HG03196 (cell line): ENCODE results near the gene CHRNA1.
A peak's percentile ranks its signal among the peaks of the same experiment; 100 is the strongest.

Experiments used
- ATAC-seq: cut with Tn5 transposase; IDR thresholded peaks from one replicate; pipeline ENCODE4 v1.9.1; 2021; ENCODE audit not compliant: unreplicated experiment

The CHRNA1 gene

DNA sequence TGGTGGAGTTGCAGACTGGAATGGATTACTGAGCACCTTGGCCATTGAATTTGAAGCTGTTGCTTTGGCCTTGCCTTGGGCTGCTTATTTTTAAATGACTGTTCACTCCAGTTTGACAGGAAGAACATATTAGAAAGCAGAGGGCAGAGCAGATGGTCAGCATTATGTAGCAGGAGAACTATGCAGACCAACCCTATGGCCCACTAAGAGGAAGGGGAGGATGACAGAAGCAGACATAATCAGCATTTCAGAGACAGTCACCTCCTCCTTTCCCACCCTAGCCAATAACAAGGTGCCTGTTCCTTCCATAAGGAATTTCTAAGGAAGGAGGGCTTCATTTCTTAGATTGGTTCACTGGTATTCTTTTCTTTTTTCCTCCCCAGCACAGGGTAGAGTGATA, 2.4 kb downstream of the CHRNA1 start:
- ATAC-seq: no peak

DNA sequence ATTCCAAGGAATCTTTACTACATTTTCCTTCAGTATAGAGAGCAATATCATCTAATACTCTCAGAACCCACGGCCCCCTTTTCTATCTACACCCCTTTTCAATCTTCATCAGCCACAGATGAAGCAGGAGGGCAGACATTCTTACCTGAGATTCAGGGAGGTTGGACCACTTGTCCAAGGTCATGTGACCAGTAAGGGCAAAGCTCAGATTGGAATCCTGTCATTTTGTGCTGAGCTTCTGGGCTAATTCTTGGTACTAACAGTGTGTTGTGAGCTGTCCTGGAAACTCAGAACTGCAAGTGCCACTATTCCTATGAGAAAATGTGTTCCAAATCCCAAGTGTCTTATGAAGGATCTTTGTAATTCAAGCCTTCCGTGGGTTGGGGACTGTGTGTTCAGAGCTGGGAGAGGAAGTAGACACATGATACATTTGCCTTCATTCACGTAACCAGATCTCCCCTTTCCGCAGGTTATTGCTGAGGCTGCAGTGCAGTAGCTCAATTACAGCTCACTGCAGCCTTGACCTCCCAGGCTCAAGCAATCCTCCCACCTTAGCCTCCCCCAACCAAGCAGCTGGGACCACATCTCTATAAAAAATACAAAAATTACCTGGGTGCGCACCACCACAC, 3.3 kb downstream of the CHRNA1 start:
- no peak for ATAC-seq

GRCh38 chr2:174759381-174760065, 4.7 kb downstream of the CHRNA1 start:
- no peak for ATAC-seq

DNA sequence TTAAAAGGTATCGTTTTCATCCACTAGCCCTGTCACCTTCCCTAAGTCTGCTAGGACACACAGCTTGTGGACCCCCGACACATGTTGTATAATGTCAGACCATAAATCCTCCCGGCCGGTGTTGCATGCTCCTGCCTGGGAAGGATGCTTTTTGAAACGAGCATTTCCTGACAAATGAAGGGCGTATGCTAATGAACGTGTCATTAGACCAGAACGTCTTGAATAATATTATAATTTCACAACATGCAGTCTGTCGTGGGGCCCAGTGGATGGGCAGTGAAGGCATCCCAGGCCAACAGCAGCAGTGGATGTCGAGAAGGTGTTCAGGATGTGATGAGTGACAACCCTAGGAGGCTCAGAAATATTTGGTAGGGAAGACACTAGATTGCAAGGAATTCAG, 7.5 kb downstream of the CHRNA1 start:
- no peak for ATAC-seq

GRCh38 chr2:174753038-174753633, 11.1 kb downstream of the CHRNA1 start:
- peak; percentile 28 for ATAC-seq

DNA sequence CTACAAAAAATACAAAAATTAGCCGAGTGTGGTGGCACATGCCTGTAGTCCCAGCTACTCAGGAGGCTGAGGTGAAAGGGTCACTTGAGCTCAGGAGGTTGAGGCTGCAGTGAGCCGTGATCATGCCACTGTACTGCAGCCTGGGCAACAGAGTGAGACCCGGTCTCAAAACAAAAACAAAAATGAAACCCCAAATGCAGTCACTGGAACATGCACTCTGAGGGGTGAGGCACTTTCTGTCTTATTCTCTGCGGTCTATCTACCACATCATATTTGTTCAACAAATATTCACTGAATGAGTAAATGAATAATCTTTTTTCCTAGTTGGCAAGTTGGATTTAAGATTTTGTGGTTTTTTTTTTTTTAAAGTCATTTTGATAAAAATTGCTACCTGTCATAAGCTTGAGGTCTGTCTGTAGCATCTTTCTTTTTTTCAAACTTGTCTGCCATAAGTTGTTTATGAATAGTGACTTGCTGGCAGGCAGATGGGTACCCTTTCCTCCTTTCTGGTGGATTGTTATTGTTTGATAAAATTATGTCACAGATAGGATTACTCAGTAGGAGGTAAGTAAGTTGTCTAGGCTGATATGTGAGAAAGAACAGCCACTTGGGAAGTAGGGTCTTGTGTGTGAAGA, 11.8 kb downstream of the CHRNA1 start:
- peak; percentile 84 for ATAC-seq

DNA sequence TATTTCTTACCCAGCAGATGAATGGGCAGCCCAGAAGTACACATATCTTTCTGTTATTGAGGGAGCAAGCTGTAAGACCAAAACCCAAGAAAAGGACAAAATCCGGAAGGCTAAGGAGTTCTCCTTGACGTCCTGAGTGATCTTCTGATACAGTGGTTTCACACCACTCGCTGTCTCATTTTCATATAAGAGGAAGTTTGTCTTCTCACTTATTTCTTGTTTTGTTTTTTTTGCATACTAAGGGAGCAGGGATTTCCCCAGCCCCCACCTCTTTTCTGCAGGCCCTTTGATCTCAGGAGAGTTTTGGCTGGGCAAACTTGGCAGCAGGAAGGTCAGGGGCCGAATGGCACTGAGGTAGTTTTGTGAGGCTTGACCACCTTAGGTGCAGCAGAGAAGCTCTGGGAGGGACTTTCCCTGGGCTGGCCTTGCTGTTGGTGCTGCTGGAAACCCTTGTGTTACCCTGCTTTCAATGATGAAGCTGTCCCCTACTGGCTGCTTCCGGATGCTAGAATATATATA, 13.3 kb downstream of the CHRNA1 start:
- ATAC-seq: peak; percentile 48

DNA sequence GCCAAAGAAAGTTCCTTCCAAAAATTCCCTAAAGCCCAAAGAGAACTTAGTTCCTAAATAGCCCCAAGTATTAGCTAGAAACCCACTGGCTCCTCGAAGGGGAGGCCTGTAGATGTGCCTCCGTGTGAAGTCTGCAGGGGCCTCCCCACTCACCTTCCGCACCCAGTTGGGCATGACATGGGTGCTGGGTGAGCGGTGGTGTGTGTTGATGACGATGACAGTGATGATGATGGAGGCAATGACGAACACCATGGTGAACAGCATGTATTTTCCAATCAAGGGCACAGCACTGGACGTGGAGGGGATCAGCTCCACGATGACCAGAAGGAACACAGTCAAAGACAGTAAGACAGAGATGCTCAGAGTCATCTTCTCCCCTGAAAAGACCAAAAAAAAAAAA, 14.5 kb downstream of the CHRNA1 start:
- ATAC-seq: no peak

DNA sequence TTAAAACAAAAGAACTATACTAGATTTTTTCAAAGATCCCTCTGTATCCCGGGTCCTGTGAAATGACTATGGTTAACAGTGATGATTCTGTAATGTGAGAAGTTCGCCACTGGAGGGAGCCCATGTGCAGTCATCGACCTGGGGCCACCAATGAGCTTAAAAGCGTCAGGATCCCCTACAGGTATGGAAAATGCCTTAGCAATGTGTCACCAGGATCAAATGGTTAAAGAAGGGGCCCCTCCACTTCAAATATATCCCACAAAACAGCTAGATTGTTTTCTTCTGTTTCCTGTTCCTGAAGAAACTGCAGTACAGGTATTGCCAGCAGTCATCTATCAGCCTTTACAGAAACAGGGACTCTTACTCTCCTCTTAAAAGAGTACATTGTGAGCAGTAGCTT, 15.3 kb downstream of the CHRNA1 start:
- ATAC-seq: no peak

DNA sequence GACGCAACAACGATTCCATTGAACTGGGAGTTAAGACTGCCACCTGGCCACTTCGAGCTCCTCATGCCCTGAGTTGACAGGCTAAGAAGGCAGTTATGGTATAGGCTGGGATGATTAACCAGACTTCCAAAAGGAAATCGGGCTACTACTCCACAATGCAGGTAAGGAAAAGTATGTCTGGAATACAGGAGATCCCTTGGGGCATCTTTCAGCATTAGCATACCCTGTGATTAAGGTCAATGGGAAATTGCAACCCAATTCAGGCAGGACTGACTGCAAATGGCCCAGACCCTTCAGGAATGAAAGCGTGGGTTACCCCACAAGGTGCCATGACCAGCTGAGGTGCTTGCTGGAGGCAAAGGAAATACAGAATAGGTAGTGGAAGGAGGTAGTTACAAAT, 19.1 kb downstream of the CHRNA1 start:
- no peak for ATAC-seq

DNA sequence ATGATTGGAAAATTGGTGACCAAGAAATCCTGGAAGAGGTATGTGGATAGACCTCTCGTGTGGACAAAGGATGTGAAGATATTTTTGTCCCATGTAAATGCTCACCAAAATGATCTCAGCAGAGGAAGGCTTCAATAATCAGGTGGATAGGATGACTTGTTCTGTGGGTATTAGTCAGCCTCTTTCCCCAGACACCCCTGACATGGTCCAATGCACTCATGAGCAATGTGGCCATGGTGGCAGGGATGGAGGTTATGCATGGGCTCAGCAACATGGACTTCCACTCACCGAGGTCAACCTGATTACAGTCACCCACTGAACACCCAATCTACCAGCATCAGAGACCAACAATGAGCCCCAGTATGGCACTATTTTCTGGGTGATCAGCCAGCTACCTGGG, 20.2 kb downstream of the CHRNA1 start:
- no peak for ATAC-seq

GRCh38 chr2:174740721-174741120, 23.6 kb downstream of the CHRNA1 start:
- no peak for ATAC-seq

DNA sequence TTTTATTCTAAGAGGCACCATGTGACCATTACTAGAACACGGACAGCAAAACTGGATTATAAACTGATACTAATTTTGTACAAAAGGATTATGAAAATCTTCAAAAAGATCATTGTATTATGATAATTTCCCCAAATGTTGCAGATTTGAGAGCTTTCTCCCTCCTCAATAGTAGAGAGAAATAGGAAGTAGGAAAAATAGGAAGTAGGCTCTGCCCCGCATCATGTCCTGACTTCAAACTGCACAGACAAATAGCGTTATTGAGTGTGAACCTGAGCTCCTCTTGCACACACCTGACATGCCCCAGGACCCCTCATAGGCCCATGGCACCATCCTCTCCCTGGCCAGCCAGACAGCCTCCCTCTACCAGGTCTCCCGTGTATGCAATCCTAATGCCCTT, 25.4 kb downstream of the CHRNA1 start:
- no peak for ATAC-seq

DNA sequence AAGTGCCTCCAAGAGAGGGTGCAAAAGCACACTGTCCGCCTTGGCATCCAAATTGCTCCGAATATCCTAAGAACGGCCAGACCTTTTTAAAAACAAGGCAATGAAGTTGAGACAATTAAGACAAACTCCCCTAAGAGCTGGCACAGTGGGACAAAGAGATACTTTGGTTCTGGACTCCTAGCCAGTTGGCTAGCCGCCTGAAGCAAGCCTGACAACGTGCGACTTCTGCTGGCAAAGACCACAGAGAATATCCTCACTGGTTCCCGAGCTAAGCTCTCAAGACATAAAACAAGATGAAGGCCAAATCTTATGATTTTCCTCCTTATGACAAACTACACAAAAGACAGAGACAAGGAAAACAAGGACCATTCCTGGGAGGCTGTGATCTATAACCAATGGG, 32.7 kb downstream of the CHRNA1 start:
- ATAC-seq: no peak

DNA sequence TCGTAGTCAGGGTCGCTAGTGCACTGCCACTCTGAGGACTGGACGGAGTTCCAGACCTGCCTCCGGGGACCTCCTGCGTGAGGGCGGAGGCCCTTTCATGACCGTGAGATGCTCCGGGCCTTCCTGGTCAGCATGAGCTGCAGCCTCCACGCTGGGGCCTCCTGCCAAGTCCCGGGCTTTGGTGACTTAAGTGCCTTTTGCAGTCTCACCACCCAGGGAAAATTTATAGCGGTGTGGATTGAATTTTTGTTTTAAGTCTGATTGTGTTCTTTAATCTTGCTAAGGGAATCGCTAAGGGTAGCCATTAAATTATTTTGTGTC, 33.6 kb downstream of the CHRNA1 start:
- ATAC-seq: no peak

GRCh38 chr2:174729797-174730697, 34.2 kb downstream of the CHRNA1 start:
- no peak for ATAC-seq

GRCh38 chr2:174728096-174728495, 36.2 kb downstream of the CHRNA1 start:
- ATAC-seq: no peak

DNA sequence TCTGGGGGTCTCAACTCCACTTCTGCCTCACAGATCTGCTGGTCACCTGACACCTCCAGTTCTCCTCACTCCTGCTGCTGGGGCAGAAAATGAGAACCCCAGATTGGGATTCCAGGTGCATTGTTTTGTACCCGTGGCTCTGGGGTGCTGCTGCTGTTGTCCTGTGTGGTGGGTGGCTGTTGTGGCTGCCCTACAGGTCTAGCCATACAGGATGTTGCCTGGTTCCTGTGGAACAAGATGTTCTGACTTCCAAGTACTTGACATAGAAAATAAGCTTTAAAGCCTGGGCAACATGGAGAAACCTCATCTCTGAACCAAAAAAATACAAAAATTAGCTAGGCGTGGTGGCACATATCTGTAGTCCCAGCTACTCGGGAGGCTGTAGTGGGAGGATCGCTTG, 38.1 kb downstream of the CHRNA1 start:
- no peak for ATAC-seq

GRCh38 chr2:174722942-174723592, 41.2 kb downstream of the CHRNA1 start:
- ATAC-seq: no peak

GRCh38 chr2:174719016-174719415, 45.3 kb downstream of the CHRNA1 start:
- no peak for ATAC-seq

GRCh38 chr2:174718591-174718990, 45.7 kb downstream of the CHRNA1 start:
- ATAC-seq: no peak
